AG04449 (cell line): ENCODE data around the gene VASN.

ENCODE experiments used
- CTCF ChIA-PET: fragments of 350-600 bp; formaldehyde crosslinking; extraction: SDS; loops from one replicate; lab custom pipeline; 2021; ENCODE audit warnings: antibody characterized with exemption; lab: Yijun Ruan, JAX
- POLR2A ChIA-PET: fragments of 400-600, 350-600 bp; formaldehyde crosslinking; extraction: SDS; loops from one replicate; lab custom pipeline; 2020; ENCODE audit warnings: antibody characterized with exemption, inconsistent platforms; lab: Yijun Ruan, JAX
- DNase-seq: peaks from one replicate; pipeline ENCODE4 v3.0.0-alpha.2; 2010; ENCODE audit warnings: low read depth, low spot score
- H3K4me3 ChIP-seq: 2 replicates; pipeline ENCODE4 v1.5.1; 2011; ENCODE audit warnings: low read depth, mild to moderate bottlenecking, control low read depth, low read length
- TF ChIP-seq, protein P1 (sequence below): IDR thresholded peaks from one replicate; pipeline ENCODE4 v1.5.1; 2011; ENCODE audit warnings: mild to moderate bottlenecking, moderate library complexity, low read length, control low read depth, inconsistent platforms; ENCODE audit not compliant: insufficient read depth; ENCODE audit errors: missing control alignments

The VASN gene

DNA sequence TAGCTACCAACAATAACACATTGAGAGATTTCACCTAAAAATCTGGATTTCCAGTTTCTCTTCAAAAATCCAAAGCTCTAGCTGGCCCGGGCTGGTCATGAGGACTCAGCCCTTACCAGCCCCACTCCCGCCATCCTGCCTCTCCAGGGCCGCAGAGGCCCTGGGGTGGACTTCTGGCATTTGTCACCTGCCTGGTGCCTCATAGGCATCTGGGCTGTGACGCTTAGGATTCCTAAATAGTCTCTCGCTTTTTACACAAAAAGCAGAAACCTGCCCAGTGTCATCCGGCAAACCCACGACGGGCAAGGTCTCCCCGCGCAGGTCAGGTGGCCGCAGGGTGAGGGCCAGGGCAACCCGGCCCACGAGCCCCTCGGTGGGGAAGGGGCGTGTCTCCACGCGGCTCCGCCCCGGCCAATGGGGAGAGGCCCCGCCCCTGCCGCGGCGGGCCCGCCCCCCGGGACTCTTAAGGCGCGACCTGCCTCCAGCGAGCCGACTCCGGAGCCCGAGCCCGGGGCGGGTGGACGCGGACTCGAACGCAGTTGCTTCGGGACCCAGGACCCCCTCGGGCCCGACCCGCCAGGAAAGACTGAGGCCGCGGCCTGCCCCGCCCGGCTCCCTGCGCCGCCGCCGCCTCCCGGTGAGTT is at the start of gene VASN:
Gene VASN, plus strand, starts transcription at position 492 of the 644 bp plus-strand sequence. CDS start 9,030 bp downstream, outside the sequence.
- ChIA-PET POLR2A (interaction anchor here (1.0 to 3.9 kb wide), 4 partner anchors 12 to 20 kb away, joined by 4 to 18 read pairs (median 10); no protein-coding TSS in a partner anchor), CTCF (interaction anchor here (0.9 to 8.8 kb wide), 3 partner anchors 12 to 83 kb away, joined by 4 to 174 read pairs (median 81); no protein-coding TSS in a partner anchor)

DNA sequence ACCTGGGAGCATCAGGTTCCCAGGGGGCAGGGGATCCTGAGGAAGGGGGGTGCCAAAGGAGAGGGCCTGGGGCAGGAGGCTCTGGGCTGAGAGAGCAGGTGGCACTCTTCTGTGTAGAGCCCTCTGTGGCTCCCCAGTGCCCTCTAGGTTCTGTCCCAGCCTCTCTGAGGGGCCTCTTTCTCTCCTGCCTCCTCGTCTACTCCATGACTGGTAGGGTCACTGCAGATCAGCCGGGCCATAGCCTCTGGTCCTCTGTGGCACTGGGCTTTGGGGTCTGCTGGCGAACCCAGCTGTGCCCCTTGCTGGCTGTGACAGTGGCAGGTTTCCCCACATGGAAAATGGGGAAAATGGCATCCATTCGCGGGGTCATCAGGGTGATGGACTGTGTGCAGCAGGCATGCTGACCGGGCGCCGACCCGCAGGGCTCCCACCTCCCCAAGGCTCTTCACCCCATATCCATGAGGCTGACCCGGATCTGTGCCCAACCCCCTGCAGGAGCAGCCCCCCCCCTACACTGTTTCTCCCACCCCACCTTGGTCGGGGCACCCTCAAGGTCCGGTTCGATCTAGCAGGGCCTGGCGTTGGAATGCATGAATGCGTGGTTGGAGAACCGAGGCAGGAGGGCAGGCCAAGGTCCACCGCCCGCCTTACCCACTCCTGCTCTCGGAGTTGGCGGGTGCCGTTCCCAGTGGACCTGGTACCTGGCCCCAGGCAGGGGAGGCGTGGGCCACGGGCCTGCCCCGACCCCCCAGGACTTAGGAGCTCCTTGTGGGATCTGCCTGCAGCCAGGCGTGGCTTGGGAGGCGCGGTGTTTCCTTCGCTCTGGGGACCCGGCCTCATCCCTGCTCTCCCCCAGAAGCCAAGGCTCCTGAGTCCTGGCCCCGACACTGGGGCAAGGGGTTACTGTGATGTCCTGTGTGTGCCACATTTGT is 49.3 kb upstream of the VASN start:
- TF ChIP-seq, protein P1, sequence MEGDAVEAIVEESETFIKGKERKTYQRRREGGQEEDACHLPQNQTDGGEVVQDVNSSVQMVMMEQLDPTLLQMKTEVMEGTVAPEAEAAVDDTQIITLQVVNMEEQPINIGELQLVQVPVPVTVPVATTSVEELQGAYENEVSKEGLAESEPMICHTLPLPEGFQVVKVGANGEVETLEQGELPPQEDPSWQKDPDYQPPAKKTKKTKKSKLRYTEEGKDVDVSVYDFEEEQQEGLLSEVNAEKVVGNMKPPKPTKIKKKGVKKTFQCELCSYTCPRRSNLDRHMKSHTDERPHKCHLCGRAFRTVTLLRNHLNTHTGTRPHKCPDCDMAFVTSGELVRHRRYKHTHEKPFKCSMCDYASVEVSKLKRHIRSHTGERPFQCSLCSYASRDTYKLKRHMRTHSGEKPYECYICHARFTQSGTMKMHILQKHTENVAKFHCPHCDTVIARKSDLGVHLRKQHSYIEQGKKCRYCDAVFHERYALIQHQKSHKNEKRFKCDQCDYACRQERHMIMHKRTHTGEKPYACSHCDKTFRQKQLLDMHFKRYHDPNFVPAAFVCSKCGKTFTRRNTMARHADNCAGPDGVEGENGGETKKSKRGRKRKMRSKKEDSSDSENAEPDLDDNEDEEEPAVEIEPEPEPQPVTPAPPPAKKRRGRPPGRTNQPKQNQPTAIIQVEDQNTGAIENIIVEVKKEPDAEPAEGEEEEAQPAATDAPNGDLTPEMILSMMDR: no peak
- DNase-seq: no peak
- ChIA-PET CTCF (interaction anchor here (0.9 to 3.4 kb wide), 7 partner anchors 8 to 80 kb away, joined by 3 to 18 read pairs (median 8); no protein-coding TSS in a partner anchor), POLR2A (no interaction called here)
- no peak overlapping the region for H3K4me3 ChIP-seq

More for the DNA sequence above, at the start of gene VASN:
- peak within 1 kb of the TSS; percentile 93 for H3K4me3 ChIP-seq
- TF ChIP-seq, protein P1: no peak
- no peak for DNase-seq

DNA sequence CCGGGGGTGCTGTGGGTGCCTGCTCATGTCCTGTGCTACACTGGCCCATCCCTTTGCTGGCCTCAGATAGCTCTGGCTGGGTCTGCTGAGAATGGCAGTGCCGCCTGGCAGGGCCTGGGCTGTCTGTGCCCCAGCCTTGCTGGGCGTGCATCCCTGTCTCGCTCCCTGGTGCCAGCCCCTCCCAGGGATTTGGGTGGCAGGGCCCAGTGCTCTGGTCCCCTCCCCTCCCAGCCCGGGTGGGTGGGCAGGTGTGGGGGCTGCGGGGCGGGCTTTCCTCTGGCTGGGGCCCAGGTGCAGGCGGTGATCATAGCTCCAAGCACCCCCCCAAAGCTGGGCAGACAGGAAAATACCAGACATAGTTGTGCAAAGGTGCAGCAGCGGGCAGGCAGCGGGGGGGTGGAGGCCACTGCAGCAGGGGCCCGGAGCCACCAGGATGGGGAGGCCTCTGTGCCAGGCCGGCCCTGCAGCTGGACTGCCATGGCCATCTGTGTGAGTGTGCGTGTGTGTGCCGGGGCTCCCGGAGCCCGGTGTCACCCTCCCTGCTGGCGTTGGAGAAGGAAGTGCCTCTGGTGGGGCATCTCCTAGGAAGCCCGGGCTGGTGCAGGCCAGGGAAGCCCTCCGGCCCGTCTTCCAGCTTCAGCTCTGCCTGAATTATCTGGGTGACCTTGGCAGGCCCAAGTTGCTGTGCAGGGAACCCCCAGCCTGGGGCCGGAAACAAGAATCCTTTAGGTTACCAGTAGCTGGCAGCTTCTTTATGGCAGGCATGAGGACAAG is 48.4 kb upstream of the VASN start:
- TF ChIP-seq, protein P1: no peak
- ChIA-PET CTCF (interaction anchor here (1.1 to 3.4 kb wide), 9 partner anchors 9 to 123 kb away, joined by 3 to 18 read pairs (median 8); no protein-coding TSS in a partner anchor), POLR2A (no interaction called here)
- DNase-seq: no peak
- H3K4me3 ChIP-seq: no peak overlapping the region

DNA sequence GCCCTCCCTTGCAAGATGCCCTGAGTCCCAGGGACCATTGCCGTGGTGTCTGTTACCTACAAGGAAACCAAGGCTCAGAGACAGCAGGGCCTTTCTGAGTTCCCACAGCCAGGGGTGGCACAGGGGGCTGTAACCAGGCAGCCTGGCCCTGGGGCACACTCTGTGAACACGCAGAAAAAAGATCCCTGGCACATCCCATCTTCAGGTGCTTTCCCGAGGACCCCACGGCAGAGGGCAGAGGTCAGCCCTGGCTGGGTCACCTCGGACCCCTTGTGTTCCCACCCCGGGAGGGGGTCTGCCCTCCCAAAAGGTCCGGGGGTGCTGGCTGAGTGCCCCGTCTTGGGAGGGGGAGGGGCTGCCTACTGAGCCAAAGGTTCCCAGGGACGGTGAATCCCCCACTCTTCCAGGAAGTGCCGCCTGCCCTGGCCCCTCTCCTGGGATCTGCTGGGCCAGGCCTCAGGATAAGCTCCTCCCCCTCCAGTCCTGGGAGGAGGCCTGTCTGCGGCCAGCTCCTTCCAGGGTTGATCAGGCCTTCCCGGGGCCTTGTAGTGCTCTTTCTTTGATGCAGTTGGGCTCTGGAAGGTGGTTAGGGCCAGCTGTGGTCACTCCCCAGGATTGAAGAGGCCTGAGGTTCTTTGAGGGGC is 47.7 kb upstream of the VASN start:
- no peak for DNase-seq
- POLR2A ChIA-PET: no interaction called here

More for the DNA sequence above, 47.7 kb upstream of the VASN start:
- TF ChIP-seq, protein P1: no peak
- CTCF ChIA-PET: interaction anchor here (1.1 to 3.4 kb wide), 9 partner anchors 8 to 124 kb away, joined by 3 to 18 read pairs (median 8); no protein-coding TSS in a partner anchor
- no peak overlapping the region; the same call in 1 of the 2 replicates for H3K4me3 ChIP-seq
